HG03469 (cell line): ENCODE measurements around the gene PYY.
"Not testable (repeated sequence)": the region's sequence is repeated elsewhere in the genome, so short reads cannot be mapped to it uniquely, and the experiment has no call there.

Source experiments
- ATAC-seq: cut with Tn5 transposase; IDR thresholded peaks from one replicate; pipeline ENCODE4 v1.9.1; 2021; ENCODE audit warnings: mild to moderate bottlenecking, moderate library complexity, moderate number of reproducible peaks; ENCODE audit not compliant: unreplicated experiment

PYY gene

DNA sequence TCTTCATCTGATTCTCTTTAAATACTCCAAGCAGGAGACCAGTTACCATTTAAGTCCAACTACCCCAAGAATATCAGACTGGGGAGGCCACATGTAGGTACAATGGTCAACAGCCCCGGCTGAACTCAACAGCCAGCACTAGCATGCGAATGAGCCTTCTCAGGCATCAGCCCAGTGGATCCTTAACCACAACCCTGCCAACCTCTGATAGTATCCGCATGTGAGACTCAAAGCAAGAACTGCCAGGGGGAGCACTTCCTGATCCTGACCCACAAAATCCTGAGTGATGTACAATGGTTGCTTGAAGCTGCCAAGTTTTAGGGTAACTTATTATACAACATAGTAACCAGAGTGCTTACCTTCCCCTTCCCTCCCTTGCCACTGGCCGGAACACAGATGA is 4.0 kb downstream of the PYY start:
- ATAC-seq = no peak

DNA sequence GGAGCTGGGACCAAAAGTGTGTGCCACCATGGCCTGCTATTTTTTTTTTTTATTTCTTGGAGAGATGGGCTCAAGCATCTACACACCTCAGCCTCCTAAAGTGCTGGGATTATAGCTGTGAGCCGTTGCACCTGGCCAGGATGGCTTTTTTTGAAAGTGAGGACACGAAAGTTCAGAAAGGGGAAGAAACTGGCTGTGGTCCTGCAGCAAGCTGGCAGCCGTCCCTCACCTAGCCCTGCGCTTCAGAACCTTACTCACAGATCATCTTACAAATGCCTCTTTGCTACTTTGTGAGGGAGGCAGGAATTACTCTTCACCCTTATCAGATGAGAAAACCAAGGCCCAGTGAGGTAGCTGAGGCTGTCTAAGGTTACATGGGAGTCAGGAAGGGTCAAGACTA is 7.0 kb downstream of the PYY start:
- no peak for ATAC-seq

DNA sequence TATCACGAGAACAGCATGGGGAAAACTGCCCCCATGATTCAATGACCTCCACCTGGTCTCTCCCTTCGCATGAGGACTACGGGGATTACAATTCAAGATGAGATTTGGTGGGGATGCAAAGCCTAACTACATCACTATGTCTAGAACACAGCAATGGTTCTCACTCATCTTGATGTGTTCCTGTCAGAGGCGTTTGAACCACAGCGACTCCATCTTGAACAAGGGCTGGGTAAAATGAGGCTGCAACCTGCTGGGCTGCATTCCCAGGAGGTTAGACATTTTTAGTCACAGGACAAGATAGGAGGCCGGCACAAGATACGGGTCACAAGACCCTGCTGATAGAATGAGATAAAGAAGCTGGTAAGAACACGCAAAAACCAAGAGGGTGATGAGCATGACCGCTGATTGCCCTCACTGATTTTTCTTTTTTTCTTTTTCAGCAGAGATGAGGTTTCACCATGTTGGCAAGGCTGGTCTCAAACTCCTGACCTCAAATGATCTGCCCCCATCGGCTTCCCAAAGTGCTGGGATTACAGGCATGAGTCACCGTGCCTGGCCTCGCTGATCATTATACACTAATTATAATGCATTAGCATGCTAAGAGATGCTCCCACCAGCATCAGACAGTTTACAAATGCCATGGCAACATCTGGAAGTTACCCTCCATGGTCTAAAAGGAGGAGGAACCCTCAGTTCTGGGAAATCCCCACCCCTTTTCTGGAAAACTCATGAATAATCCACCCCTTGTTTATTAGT is 8.5 kb downstream of the PYY start:
- ATAC-seq = no peak

DNA sequence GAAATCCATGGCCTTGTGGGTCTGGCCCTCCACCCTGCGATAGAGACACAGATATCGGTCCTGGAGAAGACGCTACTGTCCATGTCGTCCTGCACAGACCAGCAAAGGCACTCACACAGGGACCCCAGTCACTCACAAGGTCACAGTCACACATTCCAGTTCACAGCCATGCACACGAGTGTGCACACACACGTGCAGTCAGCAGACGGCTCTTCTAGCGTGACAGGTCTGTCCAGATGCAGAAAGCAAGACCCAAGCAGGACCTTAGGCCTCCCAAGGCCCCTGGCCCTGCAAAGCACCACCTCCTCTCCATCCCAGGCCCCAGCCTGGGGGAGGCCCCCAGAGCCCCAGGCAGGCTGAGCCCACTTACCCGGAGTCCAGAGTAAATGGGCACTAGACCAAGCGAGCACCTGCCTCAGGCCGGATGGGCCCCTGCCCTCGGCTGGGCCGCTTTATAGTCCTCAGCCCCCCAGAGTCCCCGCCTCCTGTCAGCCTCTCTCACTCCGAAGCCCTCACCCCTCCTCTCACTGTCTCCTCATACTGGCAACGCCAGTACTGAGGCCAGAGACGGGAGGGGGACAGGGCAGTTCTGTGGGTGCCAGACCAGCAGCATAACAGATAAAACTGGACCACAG is 11.6 kb downstream of the PYY start, which contains the start of gene PPY:
TSS of gene PPY (minus strand) at position 426 of the 635 bp plus-strand sequence. CDS start 822 bp downstream, outside the sequence.
- ATAC-seq = no peak

DNA sequence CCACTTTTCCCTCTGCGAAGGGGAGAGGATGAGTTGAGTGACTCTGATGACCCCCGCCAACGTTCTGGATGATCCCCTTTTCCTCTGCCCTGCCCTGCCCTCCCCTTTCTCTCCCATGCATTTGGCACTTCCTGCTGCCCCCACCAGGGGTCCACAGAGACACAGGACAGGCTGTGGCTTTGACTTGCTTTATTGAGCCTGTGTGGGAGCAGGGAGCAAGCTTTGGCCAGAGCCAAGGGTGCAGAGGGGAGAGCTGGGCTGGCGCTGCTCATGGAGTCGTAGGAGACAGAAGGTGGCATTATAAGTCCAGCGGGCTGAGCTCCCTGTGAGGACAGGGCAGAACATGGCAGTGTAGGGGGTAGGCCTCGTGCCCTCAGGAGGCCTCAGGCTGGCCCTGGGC is 13.1 kb downstream of the PYY start:
- ATAC-seq = no peak

DNA sequence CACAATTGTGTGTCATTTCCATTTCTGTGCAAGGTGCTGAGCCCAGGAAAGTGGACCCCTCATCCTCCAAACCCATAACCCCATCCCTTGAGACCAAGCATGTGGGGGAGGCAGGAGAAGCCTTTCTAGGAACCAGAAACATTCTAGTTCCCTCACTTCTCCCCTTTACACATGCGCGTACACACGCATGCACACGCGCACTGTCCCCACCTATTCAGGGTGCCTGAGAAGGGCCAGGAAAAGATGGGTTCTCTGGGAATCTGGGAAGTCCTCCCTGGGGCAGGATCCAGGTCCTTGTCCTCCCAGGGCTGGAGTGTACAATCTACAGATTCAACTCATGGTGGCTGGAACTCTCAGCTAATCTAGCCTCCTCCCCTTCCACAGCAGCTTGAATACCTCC is 13.9 kb downstream of the PYY start:
- ATAC-seq = no peak

DNA sequence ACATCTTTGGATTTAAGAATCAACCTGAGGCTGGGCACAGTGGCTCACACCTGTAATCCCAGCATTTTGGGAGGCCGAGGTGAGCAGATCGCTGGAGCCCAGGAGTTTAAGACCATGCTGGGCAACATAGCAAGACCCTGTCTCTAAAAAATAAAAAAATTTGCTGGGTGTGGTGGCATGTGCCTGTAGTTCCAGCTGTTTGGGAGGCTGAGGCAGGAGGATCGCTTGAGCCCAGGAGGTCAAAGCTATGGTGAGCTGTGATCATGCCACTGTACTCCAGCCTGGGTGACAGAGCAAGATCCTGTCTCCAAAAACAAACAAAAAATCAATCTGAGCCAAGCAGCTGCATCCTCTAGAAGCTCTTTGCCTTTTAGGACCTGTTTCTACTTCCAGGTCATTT is 14.3 kb downstream of the PYY start:
- not testable (repeated sequence) for ATAC-seq

DNA sequence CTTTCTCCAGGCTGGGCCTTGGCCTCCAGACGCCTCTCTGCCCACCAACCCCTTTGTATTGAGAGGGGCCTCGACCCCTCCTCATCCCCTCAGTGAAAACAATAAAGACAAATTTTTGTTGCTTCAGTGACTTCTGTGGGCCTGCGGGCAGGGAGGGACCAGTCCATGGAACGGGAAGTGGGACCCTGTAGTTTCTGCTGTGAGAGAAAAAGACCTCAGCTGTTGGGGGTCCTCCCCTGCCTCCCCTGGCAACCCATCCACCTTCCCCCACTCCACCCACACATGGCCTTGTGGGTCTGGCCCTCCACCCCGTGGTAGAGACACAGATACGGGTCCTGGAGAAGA is 14.9 kb downstream of the PYY start:
- no peak for ATAC-seq

DNA sequence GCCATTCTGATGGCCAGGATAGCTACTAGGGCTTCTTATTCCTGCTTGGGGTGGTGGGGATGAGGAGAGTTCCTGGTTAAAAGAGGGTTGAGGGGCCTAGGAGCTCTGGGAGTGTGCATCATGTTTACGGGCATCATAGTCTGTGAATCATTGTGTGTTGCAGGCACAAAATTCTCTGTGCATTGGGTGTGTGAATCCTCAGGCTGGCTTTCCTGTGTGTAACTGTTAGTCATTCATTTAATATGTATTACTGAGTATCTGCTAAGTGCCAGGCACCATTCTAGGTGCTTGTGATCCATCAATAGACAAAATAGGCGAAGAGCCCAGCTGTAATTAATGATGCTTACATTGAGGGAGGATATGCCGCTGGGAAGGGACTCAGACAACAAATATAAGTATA is 17.3 kb downstream of the PYY start:
- no peak for ATAC-seq

DNA sequence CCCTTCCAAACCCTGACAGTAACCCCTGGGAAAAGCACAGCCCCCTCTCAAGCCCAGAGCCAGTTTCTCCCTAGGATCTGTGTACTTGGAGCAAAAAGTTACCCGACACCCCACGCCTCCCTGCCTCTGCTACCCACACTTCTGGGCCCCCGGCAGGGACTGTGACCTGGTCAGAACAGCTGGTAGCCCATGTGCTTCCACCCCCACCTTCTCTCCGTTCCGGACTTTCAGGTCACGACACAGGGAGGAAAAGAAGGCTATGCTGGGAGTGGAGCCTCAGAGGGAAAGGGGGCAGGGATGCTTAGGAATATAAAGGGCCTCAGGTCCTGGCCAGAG is 17.8 kb downstream of the PYY start:
- no peak for ATAC-seq

DNA sequence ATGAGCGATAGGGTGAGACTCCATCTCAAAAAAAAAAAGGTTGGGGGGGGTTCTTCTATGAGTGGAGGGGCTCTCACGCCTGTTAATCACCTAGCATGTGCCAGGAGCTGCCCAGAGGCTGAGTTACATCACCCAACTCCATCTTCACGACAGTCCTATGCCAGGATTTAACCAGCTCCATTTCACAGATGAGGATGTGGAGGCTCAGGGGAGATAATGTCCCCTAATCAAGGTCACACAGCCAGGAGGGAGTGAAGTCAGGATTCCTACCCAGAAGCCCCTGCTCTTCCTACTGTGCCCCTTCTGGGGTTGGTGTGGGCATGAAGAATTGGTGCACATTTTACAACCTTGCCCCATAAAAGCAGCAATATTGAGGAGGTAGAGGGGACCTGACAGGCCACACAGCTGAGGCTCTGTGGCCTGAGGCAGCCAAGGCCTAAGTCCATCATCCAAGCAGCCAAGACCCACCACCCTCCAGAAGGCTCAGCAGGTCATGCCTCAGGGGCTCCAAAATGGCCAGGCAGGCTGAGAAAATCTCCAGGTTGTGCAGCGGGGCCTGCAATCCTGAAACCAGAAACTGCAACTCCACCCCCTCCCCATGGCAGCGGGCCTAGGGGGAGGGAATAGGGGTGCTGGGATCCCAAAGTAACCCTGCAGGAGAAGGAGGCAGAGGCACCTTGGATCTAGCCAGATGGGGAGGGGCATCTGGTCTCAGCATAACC is 18.4 kb downstream of the PYY start:
- no peak for ATAC-seq

DNA sequence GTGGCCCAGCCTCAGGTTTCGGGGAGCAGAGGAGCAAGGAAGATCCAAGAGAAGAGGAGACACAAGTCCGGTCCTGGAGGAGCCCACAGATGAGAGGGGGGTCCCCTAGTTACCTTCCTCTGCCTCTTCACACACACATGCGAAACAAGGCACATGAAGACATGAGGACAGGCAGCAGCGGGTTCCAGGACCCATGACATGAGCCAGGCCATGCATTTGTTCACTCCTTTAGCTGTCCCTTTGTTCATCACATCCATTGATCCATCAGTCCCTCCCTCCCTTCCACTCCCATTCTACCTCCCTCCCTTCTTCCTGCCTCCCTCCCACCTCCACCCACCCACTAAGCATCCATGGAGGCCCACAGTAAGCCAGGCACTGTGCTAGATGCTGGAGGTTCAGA is 20.8 kb downstream of the PYY start:
- ATAC-seq = no peak

DNA sequence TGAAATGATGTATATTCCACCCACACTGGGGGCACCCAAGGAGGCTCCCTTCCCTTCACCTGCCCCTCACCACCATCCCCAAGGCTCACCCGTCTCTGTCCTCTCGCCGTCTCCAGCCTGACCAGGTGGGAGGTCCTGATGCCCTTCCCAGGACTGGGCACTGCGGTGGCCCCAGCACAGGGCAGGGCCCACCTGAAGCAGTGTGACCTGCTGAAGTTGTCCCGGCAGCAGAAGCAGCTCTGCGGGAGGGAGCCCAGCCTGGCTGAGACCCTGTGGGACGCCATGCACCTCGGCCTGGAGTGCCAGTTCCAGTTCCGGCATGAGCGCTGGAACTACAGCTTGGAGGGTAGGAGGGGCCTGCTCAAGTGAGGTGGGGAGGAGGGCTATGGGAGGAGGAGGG is 21.4 kb downstream of the PYY start:
- no peak for ATAC-seq

DNA sequence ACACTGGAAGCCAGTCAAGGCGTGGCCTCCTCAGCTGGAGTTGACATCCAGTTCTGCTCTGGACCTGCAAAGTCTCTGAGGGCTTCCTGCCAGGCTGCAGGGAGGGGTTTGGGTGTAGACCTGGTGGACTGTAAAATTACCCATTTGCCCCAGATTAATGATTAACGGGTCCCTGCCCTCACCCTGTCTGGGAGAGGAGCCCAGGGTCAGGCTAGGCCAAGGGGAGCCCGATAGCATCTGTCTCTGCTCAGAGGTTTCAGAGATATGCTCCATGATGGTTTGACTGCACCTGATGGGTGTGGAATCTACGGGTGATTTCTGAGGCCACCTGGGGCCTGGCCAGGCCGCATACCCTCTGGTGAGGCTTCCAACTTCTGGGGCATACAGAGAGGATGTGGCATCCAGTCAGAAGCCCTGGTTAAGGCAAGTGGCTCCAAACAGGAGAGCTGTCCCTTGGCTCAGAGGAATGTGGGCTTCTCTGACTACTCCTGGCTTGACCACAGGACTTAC is 22.6 kb downstream of the PYY start:
- ATAC-seq = no peak

DNA sequence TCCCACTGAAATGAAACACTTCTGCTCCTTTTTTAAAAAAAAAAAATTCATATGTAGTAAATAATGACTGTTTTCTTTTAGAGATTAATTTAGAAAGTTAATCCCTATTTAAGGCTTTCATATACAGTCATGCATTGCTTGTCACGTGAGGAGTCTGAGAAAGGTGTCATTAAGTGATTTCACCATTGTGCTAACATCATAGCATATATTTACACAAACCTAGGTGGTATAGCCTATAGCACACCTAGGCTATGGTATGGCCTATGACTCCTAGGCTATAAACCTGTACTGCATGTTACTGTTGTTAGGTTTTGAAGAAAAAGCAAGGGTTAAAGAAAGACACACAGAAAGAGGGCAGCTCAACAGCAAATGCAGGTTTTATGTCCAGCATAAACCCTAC is 25.1 kb downstream of the PYY start:
- no peak for ATAC-seq

DNA sequence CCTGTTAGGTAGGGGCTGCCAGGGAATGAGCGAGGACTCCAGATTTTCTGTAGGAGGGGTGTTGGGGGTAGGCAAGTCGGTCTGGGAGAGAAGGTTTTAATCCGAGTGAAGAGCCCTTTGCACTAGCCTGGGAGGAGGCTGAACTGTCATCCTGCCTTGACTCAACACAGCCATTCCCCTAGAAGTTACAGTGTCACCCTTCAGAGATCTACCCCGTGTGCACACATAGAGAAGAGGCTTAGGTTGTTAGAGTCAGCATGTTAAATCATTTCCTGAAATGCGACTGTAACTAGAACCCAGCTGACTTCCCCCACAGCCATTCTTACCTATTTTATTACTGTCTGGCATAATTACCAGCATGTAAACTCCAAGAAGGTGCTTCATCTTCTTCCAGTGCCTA is 25.8 kb downstream of the PYY start:
- not testable (repeated sequence) for ATAC-seq

DNA sequence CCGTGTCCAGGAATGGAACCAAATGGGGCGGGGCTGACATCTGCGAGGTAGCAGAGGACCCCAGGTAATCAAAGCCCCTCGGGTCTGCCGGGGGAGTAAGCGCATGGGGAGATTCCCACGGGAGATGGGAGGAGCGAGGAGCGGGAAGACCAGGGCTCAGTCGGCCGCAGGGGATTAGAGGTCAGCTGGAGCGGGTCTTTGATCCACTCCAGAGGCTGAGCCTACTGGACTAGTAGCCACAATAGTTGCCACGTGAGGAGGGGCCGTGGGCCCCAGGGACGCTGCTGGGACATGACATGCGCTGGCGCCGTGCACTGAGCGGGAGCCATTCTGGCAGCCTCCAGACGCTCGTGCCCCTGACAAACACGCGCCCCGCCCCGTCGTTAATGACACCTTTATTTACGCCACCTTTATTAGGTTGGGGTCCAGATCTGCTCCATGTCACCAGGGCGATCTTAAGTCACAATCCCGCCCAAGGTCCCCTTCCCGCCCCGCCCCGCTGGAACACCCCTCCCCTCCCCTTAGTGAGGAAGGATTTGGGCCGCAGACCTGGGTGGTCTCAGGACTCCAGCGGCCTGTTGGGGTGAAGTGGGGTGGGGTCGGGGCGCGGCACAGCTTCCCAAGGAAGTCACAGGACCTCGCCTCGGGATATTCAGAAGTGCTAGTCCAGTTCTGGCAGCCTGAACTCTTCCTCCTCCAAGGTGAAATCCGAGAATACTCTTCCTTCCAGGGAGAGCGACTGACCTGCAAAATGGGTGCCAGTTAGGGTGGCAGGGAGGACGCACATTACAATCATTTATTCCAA is 26.5 kb downstream of the PYY start:
- ATAC-seq = no peak

DNA sequence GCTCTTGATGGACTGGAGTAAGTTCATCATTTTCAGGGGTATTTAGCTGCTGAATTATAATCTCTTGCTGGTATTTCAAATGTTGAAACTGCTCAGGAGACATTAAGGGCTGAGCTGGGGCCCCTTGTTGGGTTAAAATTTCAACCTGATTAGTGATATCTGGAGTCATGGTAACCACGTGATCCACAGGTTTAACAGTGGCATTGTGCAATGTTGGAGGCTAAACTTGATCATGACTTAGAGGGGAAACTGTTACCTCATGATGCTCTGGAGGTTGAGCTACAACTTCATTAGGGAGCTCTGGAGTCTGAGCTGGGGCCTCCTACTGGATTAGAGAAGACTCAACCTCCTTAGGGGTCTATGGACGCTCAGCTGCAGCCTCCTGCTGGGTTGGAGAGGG is 29.2 kb downstream of the PYY start:
- ATAC-seq = no peak

DNA sequence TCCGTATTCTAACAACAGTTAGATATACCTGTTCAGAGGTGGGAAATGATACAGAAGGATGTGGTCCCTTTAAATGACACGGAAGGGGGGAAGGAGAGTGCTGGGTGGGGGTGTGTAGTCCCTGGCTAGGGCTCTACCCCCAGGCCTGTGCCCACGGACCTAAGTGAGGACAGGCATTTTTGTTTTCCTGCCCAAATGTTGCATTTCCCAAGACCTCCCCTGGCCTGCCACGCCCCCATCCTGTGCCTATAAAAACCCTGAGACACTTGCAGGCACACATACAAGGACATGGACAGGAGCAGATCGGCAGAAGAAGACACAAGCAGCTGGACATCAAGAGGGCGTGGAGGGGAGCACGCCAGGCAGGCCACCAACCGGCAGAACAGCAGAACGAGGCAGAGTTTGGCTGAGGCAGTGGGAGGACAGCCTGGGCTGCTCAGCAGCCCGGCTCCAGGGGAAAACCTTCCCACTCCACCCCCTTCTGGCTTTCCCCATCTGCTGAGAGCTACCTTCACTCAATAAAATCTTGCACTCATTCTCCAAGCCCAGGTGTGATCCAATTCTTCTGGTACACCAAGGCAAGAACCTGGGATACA is 33.1 kb downstream of the PYY start:
- ATAC-seq = no peak

DNA sequence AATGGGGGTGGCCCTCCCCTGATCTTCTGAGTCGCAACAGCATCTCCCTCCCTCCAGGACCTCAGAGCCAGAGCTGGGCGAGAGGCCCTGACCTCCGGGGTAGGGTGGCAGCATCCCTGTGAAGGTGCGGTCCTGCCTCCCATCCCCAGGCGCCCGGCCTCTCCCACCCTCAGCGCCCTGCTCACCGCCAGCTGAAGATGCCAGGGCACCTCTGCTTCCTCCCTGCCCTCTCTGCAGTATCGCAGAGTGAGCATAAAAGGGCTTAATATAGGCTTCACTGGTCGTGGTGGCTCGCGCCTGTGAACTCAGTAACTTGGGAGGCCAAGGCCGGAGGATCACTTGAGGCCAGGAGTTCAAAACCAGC is 35.7 kb downstream of the PYY start:
- ATAC-seq = no peak
